GM18520 (cell line): Measurements from ENCODE around the gene DISP1.

Source experiments
- ATAC-seq: cut with Tn5 transposase; IDR thresholded peaks from one replicate; pipeline ENCODE4 v1.9.1; 2021; ENCODE audit not compliant: unreplicated experiment

Gene DISP1, protein sequence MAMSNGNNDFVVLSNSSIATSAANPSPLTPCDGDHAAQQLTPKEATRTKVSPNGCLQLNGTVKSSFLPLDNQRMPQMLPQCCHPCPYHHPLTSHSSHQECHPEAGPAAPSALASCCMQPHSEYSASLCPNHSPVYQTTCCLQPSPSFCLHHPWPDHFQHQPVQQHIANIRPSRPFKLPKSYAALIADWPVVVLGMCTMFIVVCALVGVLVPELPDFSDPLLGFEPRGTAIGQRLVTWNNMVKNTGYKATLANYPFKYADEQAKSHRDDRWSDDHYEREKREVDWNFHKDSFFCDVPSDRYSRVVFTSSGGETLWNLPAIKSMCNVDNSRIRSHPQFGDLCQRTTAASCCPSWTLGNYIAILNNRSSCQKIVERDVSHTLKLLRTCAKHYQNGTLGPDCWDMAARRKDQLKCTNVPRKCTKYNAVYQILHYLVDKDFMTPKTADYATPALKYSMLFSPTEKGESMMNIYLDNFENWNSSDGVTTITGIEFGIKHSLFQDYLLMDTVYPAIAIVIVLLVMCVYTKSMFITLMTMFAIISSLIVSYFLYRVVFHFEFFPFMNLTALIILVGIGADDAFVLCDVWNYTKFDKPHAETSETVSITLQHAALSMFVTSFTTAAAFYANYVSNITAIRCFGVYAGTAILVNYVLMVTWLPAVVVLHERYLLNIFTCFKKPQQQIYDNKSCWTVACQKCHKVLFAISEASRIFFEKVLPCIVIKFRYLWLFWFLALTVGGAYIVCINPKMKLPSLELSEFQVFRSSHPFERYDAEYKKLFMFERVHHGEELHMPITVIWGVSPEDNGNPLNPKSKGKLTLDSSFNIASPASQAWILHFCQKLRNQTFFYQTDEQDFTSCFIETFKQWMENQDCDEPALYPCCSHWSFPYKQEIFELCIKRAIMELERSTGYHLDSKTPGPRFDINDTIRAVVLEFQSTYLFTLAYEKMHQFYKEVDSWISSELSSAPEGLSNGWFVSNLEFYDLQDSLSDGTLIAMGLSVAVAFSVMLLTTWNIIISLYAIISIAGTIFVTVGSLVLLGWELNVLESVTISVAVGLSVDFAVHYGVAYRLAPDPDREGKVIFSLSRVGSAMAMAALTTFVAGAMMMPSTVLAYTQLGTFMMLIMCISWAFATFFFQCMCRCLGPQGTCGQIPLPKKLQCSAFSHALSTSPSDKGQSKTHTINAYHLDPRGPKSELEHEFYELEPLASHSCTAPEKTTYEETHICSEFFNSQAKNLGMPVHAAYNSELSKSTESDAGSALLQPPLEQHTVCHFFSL (N-terminal part only)

DNA sequence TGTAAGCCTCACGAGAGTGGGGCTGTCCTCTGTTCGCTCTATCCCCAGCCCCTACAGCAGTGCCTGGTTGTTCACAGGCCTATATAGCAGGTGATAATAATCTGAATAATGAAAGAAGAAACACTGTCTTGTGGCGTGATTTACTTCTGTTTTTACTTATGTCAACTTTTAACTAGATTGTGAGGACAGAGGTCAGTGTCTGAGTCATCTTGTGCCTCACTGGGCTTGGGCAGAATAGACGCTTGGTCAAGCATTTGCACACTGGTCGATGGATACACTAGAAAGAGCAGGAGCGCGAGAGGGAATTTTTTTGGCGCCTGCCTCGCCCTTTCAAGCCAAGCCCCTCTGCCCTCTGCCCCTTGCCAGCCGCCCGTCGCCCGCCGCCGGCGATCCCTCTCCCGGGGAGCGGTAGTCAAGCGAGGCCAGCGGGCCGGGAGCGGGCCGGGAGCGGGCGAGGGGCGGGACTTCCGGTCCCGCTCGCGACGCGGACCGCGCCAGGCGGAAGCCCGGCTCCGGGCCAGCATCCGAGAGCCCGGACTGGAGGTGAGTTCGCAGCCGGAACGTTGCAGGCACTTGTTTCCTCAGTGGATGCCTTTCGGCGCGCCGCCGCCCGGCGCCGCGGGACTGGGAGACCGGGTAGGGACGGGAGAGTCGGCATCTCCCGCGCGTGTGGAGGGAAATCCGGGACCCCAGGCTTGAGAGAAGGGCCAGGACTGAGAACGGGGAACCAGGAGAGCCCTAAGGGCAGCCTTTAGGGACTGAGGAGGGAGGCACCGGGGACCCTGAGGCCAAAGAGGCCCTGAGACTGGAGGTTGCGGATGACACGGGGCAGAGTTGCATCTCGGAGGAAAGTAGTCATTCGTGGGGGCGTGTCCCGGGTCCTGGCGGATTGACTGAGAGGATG is at the start of gene DISP1:
Gene DISP1 (plus strand): TSS at position 504 of the 904 bp plus-strand sequence. CDS start 127,785 bp downstream, outside the sequence.
- ATAC-seq = peak; percentile 76

DNA sequence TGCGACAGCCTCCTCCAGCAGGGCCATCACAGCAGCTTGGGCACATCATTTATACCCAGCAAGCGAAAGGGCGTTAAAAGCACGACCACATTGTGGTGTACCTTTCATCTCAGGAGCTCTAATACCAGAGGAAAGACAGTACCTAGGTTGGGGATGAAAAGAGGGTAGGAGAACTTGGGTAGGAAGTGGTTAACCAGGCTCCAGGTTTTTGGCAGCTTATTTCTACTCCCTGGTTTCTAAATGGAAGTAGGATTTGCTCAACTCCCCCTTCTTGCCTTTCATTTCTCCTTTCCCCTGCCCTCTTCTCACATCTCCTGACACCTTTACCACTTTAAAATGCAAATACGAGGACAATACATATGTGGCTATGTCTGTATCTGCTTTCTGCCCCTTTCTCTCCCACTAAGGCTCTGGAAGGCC is 47.7 kb upstream of the DISP1 start:
- no peak for ATAC-seq

DNA sequence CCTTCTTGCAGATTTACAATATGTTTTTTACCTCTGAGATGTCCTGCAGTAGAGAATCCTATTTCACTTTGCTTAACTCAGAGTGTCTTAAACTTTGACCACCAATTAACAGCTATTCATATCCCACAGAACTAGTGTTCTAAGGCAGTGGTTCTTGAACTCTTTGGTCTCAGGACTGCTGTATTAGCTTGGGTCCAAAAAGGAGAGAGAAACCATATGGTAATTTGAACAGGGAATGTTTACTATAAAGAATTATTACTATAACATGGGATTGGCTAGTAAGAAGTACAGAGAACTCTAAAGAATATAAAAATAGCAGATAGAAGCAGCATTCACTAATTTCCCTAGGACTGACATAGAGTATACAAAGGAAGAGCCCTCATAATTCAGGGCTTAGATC is 46.2 kb upstream of the DISP1 start:
- no peak for ATAC-seq

DNA sequence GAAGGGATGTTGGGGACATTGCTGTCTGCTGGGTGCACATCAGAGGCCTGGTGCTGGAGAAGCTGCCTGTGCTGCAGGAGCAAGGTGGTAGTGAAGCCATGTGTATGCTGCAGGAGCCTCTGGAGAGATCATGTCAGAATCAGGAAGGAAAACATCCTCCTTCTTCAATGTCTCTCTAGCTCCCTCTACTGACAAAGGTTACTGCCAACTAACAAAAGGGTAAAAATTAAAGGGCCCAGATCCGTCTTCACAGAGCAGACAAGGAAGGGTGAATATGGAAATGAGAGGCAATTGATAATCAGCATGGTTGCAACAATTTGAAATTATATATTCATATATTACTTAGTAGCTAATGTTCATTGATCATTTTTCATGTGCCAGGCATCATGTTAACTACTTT is 45.7 kb upstream of the DISP1 start:
- ATAC-seq = no peak

DNA sequence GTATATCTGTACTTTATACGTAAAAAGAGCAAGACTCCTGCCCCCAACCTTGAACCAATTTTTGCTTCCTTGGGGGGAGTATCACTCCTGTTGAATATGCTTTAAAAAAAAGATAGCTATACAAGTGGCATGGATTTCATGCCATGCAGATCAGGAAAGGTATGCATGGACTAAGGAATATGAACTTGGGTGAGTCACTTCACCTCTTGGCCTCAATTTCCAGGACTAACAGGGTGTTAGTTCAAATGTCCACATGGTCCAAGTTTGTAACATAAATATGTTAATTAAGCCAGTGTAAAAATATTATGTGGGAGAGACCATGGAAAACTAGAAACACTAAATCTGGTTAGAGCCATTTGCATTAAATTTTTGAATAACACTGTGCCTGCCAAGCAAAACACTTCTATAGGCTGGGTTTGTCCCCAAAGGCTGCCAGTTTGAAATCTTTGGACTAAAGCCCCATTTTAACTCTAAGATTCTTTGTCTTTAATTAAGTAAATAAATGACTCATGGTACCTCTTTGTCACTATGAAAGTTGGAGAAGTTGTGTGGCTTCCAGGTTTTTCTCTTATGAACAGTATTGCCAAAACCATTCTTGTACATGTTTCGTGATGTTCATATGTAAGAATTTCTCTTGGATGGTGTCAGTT is 44.7 kb upstream of the DISP1 start:
- ATAC-seq = no peak

DNA sequence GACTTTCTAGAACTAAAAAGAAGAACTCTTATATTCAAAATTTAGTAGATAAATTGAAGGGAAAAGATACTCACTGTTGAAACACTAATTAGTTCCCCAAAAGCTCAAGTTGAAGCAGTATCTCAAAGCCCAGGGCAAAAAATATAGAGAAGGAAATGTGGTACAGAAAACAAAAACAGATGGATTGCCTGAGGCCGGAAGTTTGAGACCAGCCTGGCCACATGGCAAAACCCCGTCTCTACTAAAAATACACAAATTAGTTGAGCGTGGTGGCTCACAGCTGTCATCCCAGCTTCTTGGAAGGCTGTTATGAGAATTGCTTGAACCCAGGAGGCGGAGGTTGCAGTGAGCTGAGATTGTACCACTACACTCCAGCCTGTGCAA is 41.9 kb upstream of the DISP1 start:
- ATAC-seq = no peak

DNA sequence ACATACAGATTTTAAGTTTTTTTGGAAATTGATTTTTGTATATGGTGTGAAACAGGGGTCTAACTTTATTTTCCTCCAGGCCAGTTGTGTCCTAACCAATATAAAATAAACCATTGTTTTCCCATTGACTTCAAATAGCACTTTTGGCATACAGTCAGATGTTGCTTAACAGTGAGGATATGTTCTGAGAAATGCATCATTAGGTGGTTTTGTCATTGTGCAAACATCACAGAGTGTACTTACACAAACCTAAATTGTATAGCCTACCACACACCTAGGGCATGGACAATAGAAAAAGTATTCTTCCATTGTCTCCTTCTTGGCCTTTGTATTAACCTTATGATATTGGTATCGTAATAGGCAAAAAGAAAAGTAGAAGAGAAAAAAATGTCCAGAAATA is 37.4 kb upstream of the DISP1 start:
- no peak for ATAC-seq

DNA sequence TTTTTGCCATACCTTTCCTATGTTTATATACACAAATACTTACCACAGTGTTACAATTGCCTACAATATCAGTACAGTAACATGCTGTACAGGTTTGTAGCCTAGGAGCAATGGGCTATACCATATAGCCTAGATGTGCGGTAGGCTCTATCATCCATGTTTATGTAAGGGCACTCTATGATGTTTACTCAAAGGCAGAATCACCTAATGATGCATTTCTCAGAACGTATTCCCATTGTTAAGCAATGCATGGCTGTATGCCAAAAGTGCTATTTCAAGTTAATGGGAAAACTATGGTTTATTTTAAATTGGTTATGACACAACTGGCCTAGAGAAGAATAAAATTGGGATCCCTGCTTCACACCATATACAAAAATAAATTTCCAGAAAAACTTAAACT is 36.9 kb upstream of the DISP1 start:
- no peak for ATAC-seq

DNA sequence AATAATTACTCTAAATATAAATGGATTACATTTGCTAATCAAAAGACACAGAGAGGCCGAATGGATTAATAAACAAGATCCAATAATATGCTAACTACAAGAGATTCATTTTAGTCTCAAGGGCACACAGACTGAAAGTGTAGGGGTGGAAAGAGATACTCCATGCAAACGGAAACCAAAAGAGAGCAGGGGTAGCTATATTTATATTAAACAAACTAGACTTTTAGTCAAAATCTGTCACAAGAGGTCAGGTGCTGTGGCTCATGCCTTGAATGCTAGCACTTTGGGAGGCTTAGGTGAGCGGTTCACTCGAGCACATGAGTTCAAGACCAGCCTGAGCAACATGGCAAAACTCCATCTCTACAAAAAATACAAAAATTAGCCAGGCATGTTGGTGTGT is 33.6 kb upstream of the DISP1 start:
- no peak for ATAC-seq

DNA sequence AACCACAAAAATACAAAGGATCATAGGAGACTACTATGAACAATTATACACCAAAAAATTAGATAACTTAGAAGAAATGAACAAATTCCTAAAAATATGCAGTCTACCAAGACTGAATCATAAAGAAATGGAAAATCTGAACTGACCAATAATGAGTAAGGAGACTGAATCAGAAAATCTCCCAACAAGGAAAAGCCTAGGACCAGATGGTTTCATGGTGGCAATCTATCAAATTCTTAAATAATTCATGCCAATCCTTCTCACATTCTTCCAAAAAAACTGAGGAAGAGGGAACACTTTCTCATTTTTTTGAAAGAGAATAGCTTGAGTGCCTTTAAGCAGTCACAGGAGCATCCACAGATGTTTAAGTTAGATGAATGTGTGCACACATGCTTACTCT is 31.8 kb upstream of the DISP1 start:
- ATAC-seq = no peak

DNA sequence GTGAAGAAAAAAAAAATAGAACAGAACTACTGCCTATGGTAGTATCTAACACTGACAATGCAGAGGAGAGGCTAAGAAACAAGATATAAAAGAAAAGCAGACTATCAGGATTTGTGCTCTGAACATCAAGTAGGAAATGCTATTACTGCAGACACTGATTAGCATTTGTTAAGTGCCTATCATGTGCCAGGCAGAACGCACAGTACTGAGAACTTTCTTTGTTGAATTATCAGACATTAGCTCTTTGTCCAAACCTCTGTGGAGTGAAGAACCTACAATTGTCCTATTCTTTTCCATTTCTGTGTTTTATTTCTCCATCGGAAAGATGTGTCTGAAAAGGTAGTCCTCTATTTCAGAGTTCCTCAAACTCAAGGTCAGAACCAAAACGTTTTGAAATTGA is 30.5 kb upstream of the DISP1 start:
- no peak for ATAC-seq

DNA sequence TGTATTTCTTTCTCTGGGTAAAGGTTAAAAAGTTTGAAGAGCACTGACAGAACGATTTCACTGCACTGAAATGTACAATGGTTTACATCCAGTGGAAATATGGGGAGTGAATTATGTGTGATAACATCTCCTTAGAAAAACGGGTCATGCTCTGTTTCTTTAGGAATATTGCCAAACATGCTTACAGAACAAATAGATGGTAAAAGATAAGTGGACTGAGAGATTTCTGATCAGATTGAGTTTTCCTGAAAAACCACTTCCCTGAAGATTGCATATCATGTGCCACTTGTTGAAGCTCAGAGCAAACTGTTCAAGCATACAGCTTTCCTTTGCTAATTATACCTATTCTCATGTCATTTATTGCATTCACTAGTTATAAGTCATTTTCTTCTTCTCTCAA is 29.9 kb upstream of the DISP1 start:
- no peak for ATAC-seq

DNA sequence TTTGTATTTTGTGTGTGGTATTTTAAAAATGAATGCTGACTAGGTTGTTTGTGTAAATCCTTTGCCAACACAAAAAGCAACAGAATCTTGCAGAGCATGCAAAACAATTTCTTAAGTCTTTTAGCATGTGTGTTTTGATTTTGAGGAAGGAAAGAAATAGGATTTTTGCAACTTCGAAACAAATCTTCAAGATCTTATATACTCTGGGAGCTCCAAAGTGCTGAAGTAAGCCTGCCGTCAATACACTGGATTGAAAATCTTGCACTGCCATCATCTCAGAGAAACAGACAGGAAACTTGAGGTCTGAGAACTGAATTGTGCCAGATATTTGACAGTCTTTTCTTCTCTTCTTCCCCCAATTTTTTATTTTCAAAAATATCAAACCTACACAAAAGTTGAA is 29.3 kb upstream of the DISP1 start:
- no peak for ATAC-seq

DNA sequence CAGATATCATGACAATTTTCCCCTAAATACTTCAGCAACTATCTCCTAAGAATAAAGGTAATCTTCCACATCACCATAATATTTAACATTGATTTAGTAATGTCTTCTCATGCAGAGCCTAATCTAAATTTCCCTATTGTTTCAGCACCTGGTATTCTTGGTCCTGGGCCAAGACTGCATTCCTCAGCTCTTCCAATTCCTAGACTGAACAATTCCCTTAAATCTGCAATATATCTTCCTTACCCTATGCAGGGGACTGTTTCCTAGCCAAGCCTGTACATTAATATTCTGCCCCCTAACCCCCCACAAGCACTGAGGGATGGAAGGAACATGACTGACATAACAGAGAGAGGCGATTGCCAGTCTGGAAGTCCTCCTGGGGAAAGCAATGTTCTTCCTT is 28.7 kb upstream of the DISP1 start:
- no peak for ATAC-seq

DNA sequence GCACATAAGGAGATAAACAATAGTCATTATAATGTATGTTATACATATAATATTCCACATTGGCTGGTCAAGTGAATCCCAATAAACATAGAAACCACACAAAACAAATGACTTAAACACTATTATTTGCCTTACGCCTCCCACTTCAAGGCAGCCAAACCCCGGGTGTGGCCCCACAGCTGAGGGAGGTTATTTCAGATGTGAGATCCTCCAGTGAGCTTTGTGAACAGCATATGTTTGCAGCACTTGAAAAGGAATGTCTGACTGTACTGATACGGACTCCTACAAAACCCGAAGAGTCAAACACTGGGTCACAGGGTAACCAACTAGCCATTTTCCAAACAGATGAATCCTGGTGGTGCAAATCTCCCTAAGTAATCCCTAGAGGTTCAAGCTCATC is 27.1 kb upstream of the DISP1 start:
- no peak for ATAC-seq

DNA sequence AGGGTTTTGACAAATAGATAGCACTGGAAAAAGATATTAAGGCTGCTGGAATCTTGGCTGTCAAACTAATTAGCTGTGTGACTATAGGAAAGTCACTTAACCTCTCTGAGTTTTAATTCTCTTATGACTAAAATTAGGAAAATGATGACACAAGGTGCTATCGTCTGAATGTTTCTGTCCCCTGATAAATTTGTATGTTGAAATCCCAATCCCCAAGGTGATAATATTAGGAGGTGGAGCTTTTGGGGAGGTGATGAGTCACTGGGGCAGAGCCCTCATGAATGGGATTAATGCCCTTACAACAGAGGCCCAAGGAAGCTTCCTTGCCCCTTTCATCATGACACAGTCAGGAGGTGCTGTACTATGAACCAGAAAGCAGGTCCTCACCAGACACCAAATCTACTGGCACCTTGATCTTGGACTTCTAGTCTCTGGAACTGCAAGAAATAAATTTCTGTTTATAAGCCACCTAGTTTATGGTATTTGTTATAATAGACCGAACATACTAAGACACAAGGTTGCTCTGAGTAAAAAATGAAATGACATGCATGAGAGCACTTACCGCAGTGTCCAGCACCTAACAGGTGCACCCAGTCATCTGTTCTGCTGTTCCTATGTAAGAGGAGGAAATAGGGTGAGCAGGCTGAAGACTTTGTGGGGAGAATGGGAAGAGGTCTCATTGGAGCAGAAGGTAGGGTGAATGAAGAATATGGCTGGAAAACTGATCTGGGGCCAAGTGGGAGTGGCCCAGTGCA is 26.3 kb upstream of the DISP1 start:
- no peak for ATAC-seq

DNA sequence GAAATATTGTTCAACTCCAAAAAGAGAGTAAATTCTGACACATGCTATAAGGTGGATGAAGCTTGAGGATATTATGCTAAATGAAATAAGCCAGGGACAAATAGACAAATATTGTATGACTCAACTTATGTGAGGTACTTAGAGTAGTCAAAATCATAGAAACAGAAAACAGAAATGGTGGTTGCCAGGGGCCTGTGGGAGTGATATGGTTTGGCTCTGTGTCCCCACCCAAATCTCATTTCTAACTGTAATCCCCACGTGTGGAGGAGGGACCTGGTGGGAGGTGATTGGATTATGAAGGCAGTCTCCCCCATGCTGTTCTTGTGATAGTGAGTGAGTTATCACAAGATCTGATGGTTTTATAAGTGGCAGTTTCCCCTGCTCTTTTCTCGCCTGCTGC is 24.7 kb upstream of the DISP1 start:
- ATAC-seq = no peak

DNA sequence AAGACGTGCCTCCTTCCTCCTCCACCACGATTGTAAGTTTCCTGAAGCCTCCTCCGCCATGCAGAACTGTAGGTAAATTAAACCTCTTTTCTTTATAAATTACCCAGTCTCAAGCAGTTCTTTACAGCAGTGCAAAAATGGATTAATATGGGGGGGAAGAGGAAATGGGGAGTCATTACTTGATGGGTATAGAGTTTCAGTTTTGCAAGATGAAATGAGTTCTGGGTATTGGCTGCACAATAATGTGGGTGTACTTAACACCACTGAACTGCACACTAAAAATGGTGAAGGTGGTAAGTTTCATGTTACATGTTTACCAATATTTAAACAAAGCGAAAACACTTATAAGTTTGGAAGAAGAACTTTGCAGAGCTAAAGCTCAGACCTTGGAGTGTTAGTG is 24.3 kb upstream of the DISP1 start:
- ATAC-seq = no peak

DNA sequence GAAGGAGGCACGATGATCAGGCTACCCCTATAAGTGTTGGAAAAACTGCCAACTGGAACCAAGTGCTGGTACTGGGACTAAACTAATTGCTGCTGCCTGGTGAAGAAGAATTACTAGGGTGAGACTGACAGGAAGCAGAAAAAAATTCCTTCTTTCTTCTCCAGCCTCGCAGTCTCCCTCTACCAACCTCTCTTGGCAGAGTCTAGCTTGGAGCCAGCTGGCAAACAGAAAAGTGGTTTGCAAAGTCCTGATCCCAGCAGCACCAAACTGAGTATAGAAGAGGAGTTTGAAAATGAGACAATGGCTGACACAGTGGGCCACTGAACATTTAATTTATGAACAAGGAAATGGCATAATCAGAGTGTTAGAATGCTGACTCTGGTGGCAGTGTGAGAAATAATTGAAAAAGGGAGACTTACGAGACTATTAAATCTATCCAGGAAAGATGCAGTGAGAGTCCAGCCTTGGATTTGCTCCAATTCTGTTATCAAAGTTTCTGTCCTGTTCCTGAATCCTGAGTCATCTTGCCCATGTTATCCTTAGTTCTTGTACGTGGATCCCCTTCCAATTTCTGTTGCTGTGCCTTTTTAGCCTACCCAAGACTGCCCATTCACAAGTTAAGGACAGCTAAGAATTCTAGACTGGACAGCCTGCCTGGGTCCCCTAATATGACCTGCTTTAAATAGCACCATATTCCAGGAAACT is 23.7 kb upstream of the DISP1 start:
- ATAC-seq = no peak
